ENCODE results near the gene FCN2. TPM values are rescaled to one million over a fixed set of nuclear protein-coding genes. Genes with fewer than 3 reads are reported as not detected.

Gene FCN2
- polyA plus RNA-seq, 1 donor (not counting 4 experiments of a cell fraction or from before 2014, with no cell fraction given) = not detected

- dilution Hi-C loops (cut with MboI; ENCODE audit: extremely low pct_ligation_motif_present, low sequenced_read_pairs) = no loop called here
These were observed 16.4 kb upstream of the FCN2 start for GRCh38 chr9:134863941-134864820.

DNA sequence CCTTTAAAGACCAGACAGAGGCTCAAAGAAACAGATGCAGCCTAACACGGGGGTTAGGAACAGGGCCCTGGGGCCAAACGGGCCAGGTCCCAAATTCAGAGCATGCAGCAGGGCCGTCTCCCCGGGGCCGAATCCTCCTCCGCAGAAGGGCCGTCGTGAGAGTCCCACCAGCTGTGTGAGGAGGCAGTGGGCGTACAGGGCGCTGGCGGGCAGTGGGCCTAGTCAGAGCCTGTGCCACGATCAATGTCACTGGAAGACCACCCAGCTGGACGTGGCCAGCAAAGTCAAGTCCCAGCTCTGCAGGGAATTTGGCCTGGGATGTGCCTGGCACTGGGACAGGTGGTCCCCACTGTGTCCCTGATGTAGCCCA is 15.8 kb upstream of the FCN2 start:
- Histone ChIP-seq H3K4me1 (ENCODE audit: control insufficient read depth, extremely low read depth, insufficient read depth, low read length) (no peaks in the 10 kb centered on the region), H3K4me2 (ENCODE audit: control insufficient read depth, extremely low read depth, insufficient read depth, low read depth, low read length) (no peak overlapping the region), H4K20me1 (ENCODE audit: control insufficient read depth, extremely low read depth, insufficient read depth, low read length) (no peaks in the 10 kb centered on the region), H3K79me2 (ENCODE audit: control insufficient read depth, insufficient read depth, low read length) (no peaks in the 10 kb centered on the region), H3K9me3 (ENCODE audit: control insufficient read depth, low read depth, low read length) (peaks cover 1% of the 10 kb centered on the region), H3K4me3 (ENCODE audit: control insufficient read depth in 2 of 3, extremely low read depth in 1 of 3, insufficient read depth in 2 of 3, low read depth in 1 of 3, low read length in 3 of 3) (no peak overlapping the region), H3K36me3 (ENCODE audit: control insufficient read depth in 2 of 2, extremely low read depth in 1 of 2, insufficient read depth in 2 of 2, low read length in 2 of 2) (no peaks in the 10 kb centered on the region), H3K9ac (ENCODE audit: control insufficient read depth, extremely low read depth, insufficient read depth, low read length) (no peak overlapping the region), H3K27me3 (ENCODE audit: control insufficient read depth, extremely low read depth, insufficient read depth, low read length) (no peaks in the 10 kb centered on the region), H3K9me1 (ENCODE audit: control insufficient read depth, extremely low read depth, insufficient read depth, low read length) (no peaks in the 10 kb centered on the region), H3K27ac (ENCODE audit: control insufficient read depth, insufficient read depth, low read length) (no peak overlapping the region), H2AFZ (ENCODE audit: control insufficient read depth, low read length) (no peak overlapping the region)
- TF ChIP-seq, protein P1, sequence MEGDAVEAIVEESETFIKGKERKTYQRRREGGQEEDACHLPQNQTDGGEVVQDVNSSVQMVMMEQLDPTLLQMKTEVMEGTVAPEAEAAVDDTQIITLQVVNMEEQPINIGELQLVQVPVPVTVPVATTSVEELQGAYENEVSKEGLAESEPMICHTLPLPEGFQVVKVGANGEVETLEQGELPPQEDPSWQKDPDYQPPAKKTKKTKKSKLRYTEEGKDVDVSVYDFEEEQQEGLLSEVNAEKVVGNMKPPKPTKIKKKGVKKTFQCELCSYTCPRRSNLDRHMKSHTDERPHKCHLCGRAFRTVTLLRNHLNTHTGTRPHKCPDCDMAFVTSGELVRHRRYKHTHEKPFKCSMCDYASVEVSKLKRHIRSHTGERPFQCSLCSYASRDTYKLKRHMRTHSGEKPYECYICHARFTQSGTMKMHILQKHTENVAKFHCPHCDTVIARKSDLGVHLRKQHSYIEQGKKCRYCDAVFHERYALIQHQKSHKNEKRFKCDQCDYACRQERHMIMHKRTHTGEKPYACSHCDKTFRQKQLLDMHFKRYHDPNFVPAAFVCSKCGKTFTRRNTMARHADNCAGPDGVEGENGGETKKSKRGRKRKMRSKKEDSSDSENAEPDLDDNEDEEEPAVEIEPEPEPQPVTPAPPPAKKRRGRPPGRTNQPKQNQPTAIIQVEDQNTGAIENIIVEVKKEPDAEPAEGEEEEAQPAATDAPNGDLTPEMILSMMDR (optimal IDR thresholded peaks at IDR 0.05 in 1 of 3, IDR thresholded peaks at IDR 0.05 in 1 of 3, conservative IDR thresholded peaks at IDR 0.05 in 1 of 3; ENCODE audit: extremely low read depth in 1 of 3, insufficient read depth in 2 of 3, low read length in 3 of 3) = no peak
- no peak for TF ChIP-seq EZH2 (IDR thresholded peaks at IDR 0.05; ENCODE audit: low read length)
- dilution Hi-C loops (cut with MboI; ENCODE audit: extremely low pct_ligation_motif_present, low sequenced_read_pairs) = no loop called here
- FAIRE-seq = no peak
- DNase-seq (ENCODE audit: low read depth, low spot score) = no peak

More at GRCh38 chr9:134863941-134864820, 16.4 kb upstream of the FCN2 start:
- Histone ChIP-seq H3K27me3 (ENCODE audit: control insufficient read depth, extremely low read depth, insufficient read depth, low read length) (no peaks in the 10 kb centered on the region), H3K9ac (ENCODE audit: control insufficient read depth, extremely low read depth, insufficient read depth, low read length) (no peak overlapping the region), H3K4me1 (ENCODE audit: control insufficient read depth, extremely low read depth, insufficient read depth, low read length) (no peaks in the 10 kb centered on the region), H3K4me3 (ENCODE audit: control insufficient read depth in 2 of 3, extremely low read depth in 1 of 3, insufficient read depth in 2 of 3, low read depth in 1 of 3, low read length in 3 of 3) (no peak overlapping the region), H2AFZ (ENCODE audit: control insufficient read depth, low read length) (no peak overlapping the region), H3K9me1 (ENCODE audit: control insufficient read depth, extremely low read depth, insufficient read depth, low read length) (no peaks in the 10 kb centered on the region), H4K20me1 (ENCODE audit: control insufficient read depth, extremely low read depth, insufficient read depth, low read length) (no peaks in the 10 kb centered on the region), H3K36me3 (ENCODE audit: control insufficient read depth in 2 of 2, extremely low read depth in 1 of 2, insufficient read depth in 2 of 2, low read length in 2 of 2) (no peaks in the 10 kb centered on the region), H3K79me2 (ENCODE audit: control insufficient read depth, insufficient read depth, low read length) (no peaks in the 10 kb centered on the region), H3K4me2 (ENCODE audit: control insufficient read depth, extremely low read depth, insufficient read depth, low read depth, low read length) (no peak overlapping the region), H3K27ac (ENCODE audit: control insufficient read depth, insufficient read depth, low read length) (no peak overlapping the region), H3K9me3 (ENCODE audit: control insufficient read depth, low read depth, low read length) (peaks cover 1% of the 10 kb centered on the region)
- TF ChIP-seq, protein P1 (optimal IDR thresholded peaks at IDR 0.05 in 1 of 3, IDR thresholded peaks at IDR 0.05 in 1 of 3, conservative IDR thresholded peaks at IDR 0.05 in 1 of 3; ENCODE audit: extremely low read depth in 1 of 3, insufficient read depth in 2 of 3, low read length in 3 of 3) = no peak
- no peak for TF ChIP-seq EZH2 (IDR thresholded peaks at IDR 0.05; ENCODE audit: low read length)
- DNase-seq (ENCODE audit: low read depth, low spot score) = no peak
- FAIRE-seq = no peak

Data from keratinocyte (primary cell).